K562 (cell line): ENCODE data around the gene ALOX12B. TPM values are rescaled to one million over a fixed set of nuclear protein-coding genes. Genes with fewer than 3 reads are reported as not detected.

ENCODE experiments used
- DNMT1 ChIP-seq: fragments of 450-650 bp; IDR thresholded peaks from 2 replicates; pipeline ENCODE4 v1.6.1; 2016; ENCODE audit warnings: antibody characterized with exemption, mild to moderate bottlenecking
- FOXA3 ChIP-seq, 2 experiments: fragments of 450-650 bp in 1 of 2; sonication (generic) in 1 of 2; formaldehyde crosslinking; IDR thresholded peaks in 1 of 2; conservative IDR thresholded peaks in 1 of 2; 2 replicates each; pipeline versions ENCODE4 v1.4.0 to v1.8.0; 2020 to 2022; ENCODE audit warnings: mild to moderate bottlenecking in 2 of 2, missing genetic modification reagents in 1 of 2
- TRIM24 ChIP-seq, 2 experiments: fragments of 450-650 bp; IDR thresholded peaks; 2 replicates each; pipeline ENCODE4 v1.6.1; 2016
- TSC22D4 ChIP-seq: fragments of 450-650 bp; IDR thresholded peaks from 2 replicates; pipeline ENCODE4 v1.6.1; 2016; ENCODE audit warnings: missing genetic modification characterization, missing biosample characterization, control low read depth
- ZFP1 ChIP-seq: fragments of 450-650 bp; formaldehyde crosslinking; IDR thresholded peaks from 2 replicates; pipeline ENCODE4 v1.4.0; 2020; ENCODE audit warnings: mild to moderate bottlenecking, mixed read lengths
- ZNF217 ChIP-seq: sonication (generic); formaldehyde crosslinking; IDR thresholded peaks from 2 replicates; pipeline ENCODE4 v1.8.0; 2022; ENCODE audit warnings: mild to moderate bottlenecking, missing genetic modification reagents
- polyA plus RNA-seq, 8 experiments: library from polyadenylated mRNA; depleted of rRNA in 4 of 8; stranded (reverse) in 5 of 8; unstranded in 3 of 8; fragments of >200 nt; fragmentation: Nextera tagmentation in 2 of 8; fragmentation: Illumina TruSeq in 1 of 8; extraction: Ambion mirVana in 2 of 8; extraction: Trizol in 1 of 8; gene quantifications; 2 replicates each; pipeline versions ENCODE4 v1.2.1 to v1.2.3, GENCODE V29; 2011 to 2014; ENCODE audit warnings: inconsistent platforms in 1 of 8, missing spikeins in 1 of 8
- total RNA-seq, 7 experiments: library from RNA; depleted of rRNA in 6 of 7; stranded (reverse); fragments of >200 nt in 6 of 7; fragmentation: Illumina TruSeq in 2 of 7; extraction: Trizol in 2 of 7; gene quantifications; 2 replicates each; pipeline versions ENCODE4 v1.2.1 to v1.2.3, GENCODE V29; 2011 to 2021; ENCODE audit warnings: low replicate concordance in 1 of 7
- TF ChIP-seq, protein P1 (sequence below): fragments of 200-800 bp; sonication (Bioruptor generic); IDR thresholded peaks from 2 replicates; pipeline ENCODE4 v1.6.1; 2016; ENCODE audit warnings: missing genetic modification characterization, missing compliant biosample characterization
- TF ChIP-seq, protein P2 (sequence below): fragments of 250-450 bp; sonication (Bioruptor Pico); IDR thresholded peaks from 2 replicates; pipeline ENCODE4 v1.8.0; 2021; ENCODE audit warnings: mild to moderate bottlenecking, moderate library complexity

Gene ALOX12B
- total and polyA plus RNA-seq, 9 of the 15 experiments (the other 6 are each of a cell fraction or from before 2014, with no cell fraction given): not detected

DNA sequence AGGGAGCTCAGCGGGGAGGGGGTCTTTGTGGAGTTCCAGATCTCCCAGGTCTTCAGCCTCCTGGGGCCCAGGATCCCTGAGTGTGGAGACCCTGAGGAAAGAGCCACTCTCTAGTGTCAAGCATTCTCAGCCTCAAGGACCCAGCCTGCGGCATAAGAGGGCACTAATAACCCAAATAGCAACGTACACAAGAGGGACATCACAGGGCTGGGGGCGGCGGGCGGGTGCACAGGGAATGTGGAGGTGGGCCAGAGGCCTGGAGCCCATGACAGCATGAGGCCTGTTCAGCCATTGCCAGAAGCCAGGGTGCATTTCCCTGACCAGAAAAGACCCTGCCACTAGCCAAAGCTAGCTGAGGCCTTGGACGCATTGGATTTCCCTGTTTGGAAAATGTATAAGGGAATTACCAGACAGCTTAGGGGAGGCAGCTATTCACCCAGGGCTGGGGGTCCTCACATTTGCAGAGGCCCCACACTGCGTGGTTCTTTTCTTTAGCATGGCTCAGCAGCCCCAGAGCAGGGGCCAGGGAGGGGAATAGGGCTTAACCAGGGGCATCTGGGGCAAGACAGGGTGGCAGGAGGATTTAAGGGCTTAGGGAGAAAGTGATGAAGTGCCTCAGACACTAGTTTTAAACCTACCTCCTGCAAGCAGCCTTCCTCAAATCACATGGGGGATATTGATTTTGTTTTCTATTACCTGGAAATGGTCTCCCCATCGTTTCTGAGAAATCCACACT, 62.2 kb downstream of the ALOX12B start (continued):
- TF ChIP-seq, protein P1, sequence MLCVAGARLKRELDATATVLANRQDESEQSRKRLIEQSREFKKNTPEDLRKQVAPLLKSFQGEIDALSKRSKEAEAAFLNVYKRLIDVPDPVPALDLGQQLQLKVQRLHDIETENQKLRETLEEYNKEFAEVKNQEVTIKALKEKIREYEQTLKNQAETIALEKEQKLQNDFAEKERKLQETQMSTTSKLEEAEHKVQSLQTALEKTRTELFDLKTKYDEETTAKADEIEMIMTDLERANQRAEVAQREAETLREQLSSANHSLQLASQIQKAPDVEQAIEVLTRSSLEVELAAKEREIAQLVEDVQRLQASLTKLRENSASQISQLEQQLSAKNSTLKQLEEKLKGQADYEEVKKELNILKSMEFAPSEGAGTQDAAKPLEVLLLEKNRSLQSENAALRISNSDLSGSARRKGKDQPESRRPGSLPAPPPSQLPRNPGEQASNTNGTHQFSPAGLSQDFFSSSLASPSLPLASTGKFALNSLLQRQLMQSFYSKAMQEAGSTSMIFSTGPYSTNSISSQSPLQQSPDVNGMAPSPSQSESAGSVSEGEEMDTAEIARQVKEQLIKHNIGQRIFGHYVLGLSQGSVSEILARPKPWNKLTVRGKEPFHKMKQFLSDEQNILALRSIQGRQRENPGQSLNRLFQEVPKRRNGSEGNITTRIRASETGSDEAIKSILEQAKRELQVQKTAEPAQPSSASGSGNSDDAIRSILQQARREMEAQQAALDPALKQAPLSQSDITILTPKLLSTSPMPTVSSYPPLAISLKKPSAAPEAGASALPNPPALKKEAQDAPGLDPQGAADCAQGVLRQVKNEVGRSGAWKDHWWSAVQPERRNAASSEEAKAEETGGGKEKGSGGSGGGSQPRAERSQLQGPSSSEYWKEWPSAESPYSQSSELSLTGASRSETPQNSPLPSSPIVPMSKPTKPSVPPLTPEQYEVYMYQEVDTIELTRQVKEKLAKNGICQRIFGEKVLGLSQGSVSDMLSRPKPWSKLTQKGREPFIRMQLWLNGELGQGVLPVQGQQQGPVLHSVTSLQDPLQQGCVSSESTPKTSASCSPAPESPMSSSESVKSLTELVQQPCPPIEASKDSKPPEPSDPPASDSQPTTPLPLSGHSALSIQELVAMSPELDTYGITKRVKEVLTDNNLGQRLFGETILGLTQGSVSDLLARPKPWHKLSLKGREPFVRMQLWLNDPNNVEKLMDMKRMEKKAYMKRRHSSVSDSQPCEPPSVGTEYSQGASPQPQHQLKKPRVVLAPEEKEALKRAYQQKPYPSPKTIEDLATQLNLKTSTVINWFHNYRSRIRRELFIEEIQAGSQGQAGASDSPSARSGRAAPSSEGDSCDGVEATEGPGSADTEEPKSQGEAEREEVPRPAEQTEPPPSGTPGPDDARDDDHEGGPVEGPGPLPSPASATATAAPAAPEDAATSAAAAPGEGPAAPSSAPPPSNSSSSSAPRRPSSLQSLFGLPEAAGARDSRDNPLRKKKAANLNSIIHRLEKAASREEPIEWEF (CRISPR knock-in tag): no peak
- TF ChIP-seq TRIM24 (IDR thresholded peaks at IDR 0.05) (no peak), FOXA3 (CRISPR knock-in tag; conservative IDR thresholded peaks at IDR 0.05 in 1 of 2, IDR thresholded peaks at IDR 0.05 in 1 of 2) (no peak), ZNF217 (no peak), TSC22D4 (no peak), ZFP1 (CRISPR knock-in tag) (no peak), DNMT1 (no peak)
- TF ChIP-seq, protein P2, sequence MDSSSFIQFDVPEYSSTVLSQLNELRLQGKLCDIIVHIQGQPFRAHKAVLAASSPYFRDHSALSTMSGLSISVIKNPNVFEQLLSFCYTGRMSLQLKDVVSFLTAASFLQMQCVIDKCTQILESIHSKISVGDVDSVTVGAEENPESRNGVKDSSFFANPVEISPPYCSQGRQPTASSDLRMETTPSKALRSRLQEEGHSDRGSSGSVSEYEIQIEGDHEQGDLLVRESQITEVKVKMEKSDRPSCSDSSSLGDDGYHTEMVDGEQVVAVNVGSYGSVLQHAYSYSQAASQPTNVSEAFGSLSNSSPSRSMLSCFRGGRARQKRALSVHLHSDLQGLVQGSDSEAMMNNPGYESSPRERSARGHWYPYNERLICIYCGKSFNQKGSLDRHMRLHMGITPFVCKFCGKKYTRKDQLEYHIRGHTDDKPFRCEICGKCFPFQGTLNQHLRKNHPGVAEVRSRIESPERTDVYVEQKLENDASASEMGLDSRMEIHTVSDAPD (CRISPR knock-in tag): no peak
